ENCODE results near the gene RAB8B. TPM values are rescaled to one million over a fixed set of nuclear protein-coding genes. Genes with fewer than 3 reads are reported as not detected.
A peak's percentile ranks its signal among the peaks of the same experiment; 100 is the strongest.

The RAB8B gene
- total RNA-seq, result 10 to 100 TPM; 16.1 to 21.5 (median 19.3) TPM
- polyA plus RNA-seq, result 7.2 TPM
- long read RNA-seq, donor 1, full-length matches to known transcripts, result 12 of 14 reads
- long read RNA-seq, donor 1, partial matches to known transcripts, result 1 of 14 reads
- long read RNA-seq, donor 1, other reads (novel, unspliced or antisense), result 1 of 14 reads
- long read RNA-seq, donor 2, full-length matches to known transcripts, result 4 of 6 reads
- long read RNA-seq, donor 2, partial matches to known transcripts, result 1 of 6 reads
- long read RNA-seq, donor 2, other reads (novel, unspliced or antisense), result 1 of 6 reads
- long read RNA-seq, donor 3, full-length matches to known transcripts, result 28 of 41 reads
- long read RNA-seq, donor 3, partial matches to known transcripts, result 4 of 41 reads
- long read RNA-seq, donor 3, other reads (novel, unspliced or antisense), result 9 of 41 reads
- long read RNA-seq, donor 4, full-length matches to known transcripts, result 5 of 5 reads
- long read RNA-seq, donor 4, partial matches to known transcripts, result 0 of 5 reads
- long read RNA-seq, donor 4, other reads (novel, unspliced or antisense), result 0 of 5 reads

GRCh38 chr15:63188926-63189871 is at the start of gene RAB8B:
RAB8B (plus strand) TSS chr15:63189606; CDS start chr15:63189625, 19 bp downstream.
- intact Hi-C loops (cut with DNase I), result no loop called here
- Histone ChIP-seq H3K4me3 (ENCODE audit: low read length) (peak within 1 kb of the TSS; percentile 93), H3K27ac (ENCODE audit: low read length) (peak within 1 kb of the TSS; percentile 53), H3K27me3 (ENCODE audit: control insufficient read depth, insufficient read depth) (no peaks in the 10 kb centered on the region), H3K9me3 (ENCODE audit: control insufficient read depth, low read length) (no peaks in the 10 kb centered on the region), H3K4me1 (ENCODE audit: control insufficient read depth, insufficient read depth, low read length) (peaks cover 3% of the 10 kb centered on the region)
- WGBS, result under 1% methylated on average over 77 of the region's 77 CpGs
- DNase-seq (peak; percentile 99 to 100 (median 99)), ATAC-seq (peak; percentile 99)

GRCh38 chr15:63140936-63141335 is 48.5 kb upstream of the RAB8B start:
- Histone ChIP-seq H3K4me1 (ENCODE audit: control insufficient read depth, insufficient read depth, low read length) (no peaks in the 10 kb centered on the region), H3K27ac (ENCODE audit: low read length) (no peak overlapping the region), H3K27me3 (ENCODE audit: control insufficient read depth, insufficient read depth) (no peaks in the 10 kb centered on the region), H3K9me3 (ENCODE audit: control insufficient read depth, low read length) (no peaks in the 10 kb centered on the region), H3K4me3 (ENCODE audit: low read length) (no peak overlapping the region)
- DNase-seq (no peak), ATAC-seq (no peak)
- intact Hi-C loops (cut with DNase I), result no loop called here
- WGBS, result 92% methylated on average over 2 of the region's 2 CpGs

DNA sequence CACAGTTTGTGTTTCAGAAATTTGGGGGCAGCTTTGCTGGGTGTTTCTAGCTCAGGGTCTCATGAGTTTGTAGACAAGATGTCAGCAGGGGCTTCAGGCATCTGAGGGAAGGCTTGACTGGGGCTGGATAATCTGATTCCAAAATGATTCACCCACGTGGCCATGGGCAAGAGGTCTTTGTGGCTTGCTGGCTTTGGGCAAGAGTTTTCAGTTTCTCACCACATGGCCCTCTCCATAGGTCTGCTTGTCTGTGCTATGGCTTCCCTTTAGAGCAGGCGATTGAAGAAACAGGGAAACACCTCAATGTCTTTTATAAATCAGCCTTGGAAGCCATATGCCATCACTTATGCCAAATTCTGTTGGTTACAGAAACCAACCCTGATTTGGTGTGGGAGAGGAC is 44.0 kb upstream of the RAB8B start:
- Histone ChIP-seq H3K27me3 (ENCODE audit: control insufficient read depth, insufficient read depth) (no peaks in the 10 kb centered on the region), H3K9me3 (ENCODE audit: control insufficient read depth, low read length) (no peaks in the 10 kb centered on the region), H3K4me3 (ENCODE audit: low read length) (no peak overlapping the region), H3K27ac (ENCODE audit: low read length) (no peak overlapping the region), H3K4me1 (ENCODE audit: control insufficient read depth, insufficient read depth, low read length) (no peaks in the 10 kb centered on the region)
- 96% methylated on average over 2 of the region's 2 CpGs for WGBS
- ATAC-seq (no peak), DNase-seq (no peak)
- intact Hi-C loops (cut with DNase I), result no loop called here

DNA sequence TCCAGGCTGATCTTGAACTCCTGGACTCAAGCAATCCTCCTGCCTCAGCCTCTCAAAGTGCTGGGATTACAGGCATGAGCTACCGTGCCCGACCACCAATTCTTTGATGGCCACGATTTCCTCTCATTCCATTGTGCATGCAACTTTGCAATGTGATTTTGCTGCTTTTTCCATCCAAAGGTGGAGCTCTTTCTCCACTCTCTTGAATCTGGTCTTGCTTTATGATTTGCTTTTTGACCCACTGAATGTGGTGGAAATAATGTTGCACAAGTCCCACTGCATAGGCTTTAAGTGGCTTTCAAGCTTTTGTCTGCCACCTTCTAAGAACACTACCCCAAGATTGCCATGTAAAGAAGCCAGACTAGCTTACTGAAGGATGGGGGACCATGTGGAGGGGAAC is 42.7 kb upstream of the RAB8B start:
- WGBS, result 68% methylated on average over 3 of the region's 3 CpGs
- H3K4me1 ChIP-seq (ENCODE audit: control insufficient read depth, insufficient read depth, low read length), result no peaks in the 10 kb centered on the region
- no peaks in the 10 kb centered on the region for H3K27me3 ChIP-seq (ENCODE audit: control insufficient read depth, insufficient read depth)
- H3K9me3 ChIP-seq (ENCODE audit: control insufficient read depth, low read length), result no peaks in the 10 kb centered on the region
- no peak for DNase-seq
- no peak overlapping the region for H3K4me3 ChIP-seq (ENCODE audit: low read length)
- no peak for ATAC-seq
- H3K27ac ChIP-seq (ENCODE audit: low read length), result no peak overlapping the region
- intact Hi-C loops (cut with DNase I), result no loop called here

GRCh38 chr15:63151665-63152064 is 37.7 kb upstream of the RAB8B start:
- no peaks in the 10 kb centered on the region for H3K27me3 ChIP-seq (ENCODE audit: control insufficient read depth, insufficient read depth)
- H3K4me3 ChIP-seq (ENCODE audit: low read length), result no peak overlapping the region
- no peak for ATAC-seq
- no peaks in the 10 kb centered on the region for H3K4me1 ChIP-seq (ENCODE audit: control insufficient read depth, insufficient read depth, low read length)
- 95% methylated on average over 1 of the region's 1 CpG for whole genome bisulfite sequencing
- no peak overlapping the region for H3K27ac ChIP-seq (ENCODE audit: low read length)
- no peaks in the 10 kb centered on the region for H3K9me3 ChIP-seq (ENCODE audit: control insufficient read depth, low read length)
- intact Hi-C loops (cut with DNase I), result loop anchor here in 2 of 4 donors (10.0 kb wide), 2 partner anchors 93 to 123 kb away; partner anchors contain the start of gene APH1B (in 1 of the 2)
- DNase-seq, result no peak

- Histone ChIP-seq H3K27ac (ENCODE audit: low read length) (no peak overlapping the region), H3K27me3 (ENCODE audit: control insufficient read depth, insufficient read depth) (no peaks in the 10 kb centered on the region), H3K9me3 (ENCODE audit: control insufficient read depth, low read length) (no peaks in the 10 kb centered on the region), H3K4me3 (ENCODE audit: low read length) (peak overlapping the region; percentile 45), H3K4me1 (ENCODE audit: control insufficient read depth, insufficient read depth, low read length) (no peaks in the 10 kb centered on the region)
- intact Hi-C loops (cut with DNase I), result loop anchor here in 3 of 4 donors (5.0 to 10.0 kb wide), 3 partner anchors 89 to 132 kb away; partner anchors contain the start of gene APH1B (in 1 of the 3)
- no peak for DNase-seq
- ATAC-seq, result no peak
- 77% methylated on average over 3 of the region's 3 CpGs for WGBS
Measured at GRCh38 chr15:63155486-63155885, 33.9 kb upstream of the RAB8B start.

GRCh38 chr15:63156086-63156710 is 33.2 kb upstream of the RAB8B start:
- no peak for DNase-seq
- Histone ChIP-seq H3K27ac (ENCODE audit: low read length) (peak overlapping the region; percentile 61), H3K4me3 (ENCODE audit: low read length) (peak overlapping the region; percentile 45), H3K9me3 (ENCODE audit: control insufficient read depth, low read length) (no peaks in the 10 kb centered on the region), H3K27me3 (ENCODE audit: control insufficient read depth, insufficient read depth) (no peaks in the 10 kb centered on the region), H3K4me1 (ENCODE audit: control insufficient read depth, insufficient read depth, low read length) (no peaks in the 10 kb centered on the region)
- WGBS, result 8% methylated on average over 10 of the region's 10 CpGs
- intact Hi-C loops (cut with DNase I), result loop anchor here in 3 of 4 donors (5.0 to 10.0 kb wide), 3 partner anchors 89 to 131 kb away; partner anchors contain the start of gene APH1B (in 1 of the 3)
- ATAC-seq, result no peak

- H3K4me1 ChIP-seq (ENCODE audit: control insufficient read depth, insufficient read depth, low read length), result no peaks in the 10 kb centered on the region
- intact Hi-C loops (cut with DNase I), result loop anchor here in 3 of 4 donors (5.0 to 10.0 kb wide), 3 partner anchors 88 to 131 kb away; partner anchors contain the start of gene APH1B (in 1 of the 3)
Measured at GRCh38 chr15:63156755-63157117, 32.7 kb upstream of the RAB8B start.

DNA sequence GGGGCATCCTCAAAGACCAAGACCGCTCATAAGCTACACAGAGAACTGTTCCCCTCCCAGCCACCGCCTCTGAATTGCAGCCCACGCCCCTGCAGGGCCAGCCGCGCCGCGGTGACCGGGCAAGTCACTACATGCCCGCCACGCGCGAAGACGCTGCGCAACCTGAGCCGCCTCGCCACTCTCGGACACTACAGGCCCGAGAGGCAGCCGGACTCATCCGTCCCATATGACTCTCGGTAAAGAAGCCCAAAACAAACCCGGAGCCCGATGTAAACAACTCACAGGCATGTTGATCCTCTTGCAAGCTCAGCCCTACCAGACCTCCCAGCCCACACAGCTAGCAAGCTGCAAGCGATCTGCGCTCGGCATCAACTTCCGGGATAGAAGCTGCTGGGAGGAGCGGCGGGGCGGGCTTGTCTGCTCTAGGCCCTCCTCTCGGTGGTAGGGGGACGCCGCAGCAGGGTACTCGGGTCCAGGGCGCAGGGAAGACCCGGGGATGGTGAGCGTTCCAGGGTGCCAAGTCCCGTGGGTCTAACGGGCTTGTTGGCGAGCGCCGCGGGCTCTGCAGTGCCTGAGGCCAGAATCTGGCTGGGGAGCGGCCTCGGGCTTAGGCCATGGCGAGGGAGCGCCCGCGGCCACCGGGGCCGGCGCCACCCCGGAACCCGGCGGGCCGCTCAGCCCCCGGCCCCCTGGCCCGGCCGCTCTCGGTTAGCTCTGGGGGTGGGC is 32.1 kb upstream of the RAB8B start, which contains the start of gene RPS27L:
RPS27L (minus strand) TSS at position 360 of the 726 bp plus-strand sequence; CDS start at position 288, 72 bp downstream.
- intact Hi-C loops (cut with DNase I), result loop anchor here in 3 of 4 donors (5.0 to 10.0 kb wide), 3 partner anchors 88 to 130 kb away; partner anchors contain the start of gene APH1B (in 1 of the 3)
- no peaks in the 10 kb centered on the region for H3K4me1 ChIP-seq (ENCODE audit: control insufficient read depth, insufficient read depth, low read length)
- DNase-seq (peak; percentile 91 to 97 (median 96)), ATAC-seq (peak; percentile 98)
- H3K9me3 ChIP-seq (ENCODE audit: control insufficient read depth, low read length), result no peaks in the 10 kb centered on the region
- WGBS, result under 1% methylated on average over 60 of the region's 60 CpGs
- H3K27ac ChIP-seq (ENCODE audit: low read length), result peak within 1 kb of the TSS; percentile 61
- H3K27me3 ChIP-seq (ENCODE audit: control insufficient read depth, insufficient read depth), result no peaks in the 10 kb centered on the region
- H3K4me3 ChIP-seq (ENCODE audit: low read length), result peak within 1 kb of the TSS; percentile 45

More at GRCh38 chr15:63156755-63157117, 32.7 kb upstream of the RAB8B start:
- H3K9me3 ChIP-seq (ENCODE audit: control insufficient read depth, low read length), result no peaks in the 10 kb centered on the region
- H3K27me3 ChIP-seq (ENCODE audit: control insufficient read depth, insufficient read depth), result no peaks in the 10 kb centered on the region
- ATAC-seq (peak; percentile 36 to 46), DNase-seq (peak in 1 of 3 donors; percentile 23)
- under 1% methylated on average over 16 of the region's 16 CpGs for WGBS
- H3K27ac ChIP-seq (ENCODE audit: low read length), result peak overlapping the region; percentile 61
- H3K4me3 ChIP-seq (ENCODE audit: low read length), result peak overlapping the region; percentile 45
